Measurements from ENCODE around the gene MAN2B2.

GRCh38 chr4:6605605-6606004, 30.6 kb downstream of the MAN2B2 start:
- TF ChIP-seq CTCF (conservative IDR thresholded peaks at IDR 0.05) (no peak), EZH2 (IDR thresholded peaks at IDR 0.05; ENCODE audit: low read depth) (no peak)

Measured in PC-9 (cell line).